T47D (cell line): ENCODE results near the gene TRIM8.

Experiments
- DNase-seq, 2 experiments: peaks; one replicate each; pipeline versions ENCODE4 v3.0.0 to v3.0.0-alpha.2; 2011 to 2012; ENCODE audit warnings: low read depth in 1 of 2, low spot score in 1 of 2
- JUND ChIP-seq: IDR thresholded peaks from 2 replicates; pipeline ENCODE4 v1.6.1; 2012; ENCODE audit warnings: low read depth
- in situ Hi-C: cut with HindIII; loops from 2 replicates; pipeline ENCODE4 v1.10.0; 2016; ENCODE audit warnings: low sequenced_read_pairs, low pct_unique_long_range_greater_than_20kb

Gene TRIM8

GRCh38 chr10:102644066-102644645, at the start of gene TRIM8:
TSS of gene TRIM8 (plus strand) at chr10:102644479. CDS start at chr10:102644618, 139 bp downstream.
- no peak for TF ChIP-seq JUND
- DNase-seq, result peak; percentile 62 to 74
- in situ Hi-C loops, result no loop called here

DNA sequence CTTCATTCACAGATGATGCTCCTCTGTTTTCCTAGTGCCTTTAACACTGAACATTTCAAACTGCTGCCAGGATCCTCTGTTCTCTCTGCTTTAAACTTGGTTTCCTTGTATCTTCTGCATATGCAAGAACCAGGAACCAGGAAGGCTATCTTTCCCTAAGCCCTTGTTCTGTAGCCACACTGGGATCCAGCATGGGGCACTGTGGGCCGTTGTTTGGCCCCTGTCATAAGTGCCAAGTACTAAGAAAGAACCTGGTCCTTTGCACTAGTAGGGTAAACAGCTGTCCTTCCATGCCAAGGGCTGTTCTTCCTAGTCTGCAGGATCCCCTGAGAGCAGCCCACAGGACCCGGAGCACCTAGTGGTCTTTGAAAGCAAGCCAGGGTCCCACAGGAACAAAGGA, 49.0 kb upstream of the TRIM8 start:
- peak in 1 of 2 experiments; percentile 22 for DNase-seq
- TF ChIP-seq JUND, result no peak
- in situ Hi-C loops, result no loop called here

- in situ Hi-C loops, result no loop called here
- TF ChIP-seq JUND, result no peak
- DNase-seq, result no peak
Measured at GRCh38 chr10:102595897-102596296, 48.4 kb upstream of the TRIM8 start.

DNA sequence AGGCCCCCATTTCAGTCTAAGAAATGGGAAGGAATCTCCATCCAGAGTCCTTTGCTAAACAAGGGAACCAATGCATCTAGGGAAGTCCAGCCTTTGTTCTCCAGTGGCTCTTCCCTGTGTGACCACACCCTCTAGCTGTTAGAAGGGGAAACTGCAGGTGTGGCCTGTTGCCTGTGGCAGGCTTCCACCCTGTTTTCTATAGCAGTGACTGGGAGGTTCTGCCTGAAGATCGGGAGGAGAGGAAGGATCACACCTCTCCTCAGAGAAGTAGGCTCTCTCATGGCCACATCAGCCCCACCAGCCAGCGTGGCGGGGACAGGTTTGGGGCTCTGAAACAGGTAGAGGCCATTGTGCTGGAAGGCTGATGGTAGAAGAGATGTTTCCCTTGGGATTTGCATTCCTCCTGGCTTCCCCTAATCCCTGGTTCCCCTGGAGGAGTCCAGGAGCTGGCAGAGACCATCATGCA, 47.7 kb upstream of the TRIM8 start:
- in situ Hi-C loops, result no loop called here
- TF ChIP-seq JUND, result no peak
- DNase-seq, result peak; percentile 80 to 84

GRCh38 chr10:102597131-102597991, 46.9 kb upstream of the TRIM8 start:
- DNase-seq, result no peak
- in situ Hi-C loops, result no loop called here
- no peak for TF ChIP-seq JUND

DNA sequence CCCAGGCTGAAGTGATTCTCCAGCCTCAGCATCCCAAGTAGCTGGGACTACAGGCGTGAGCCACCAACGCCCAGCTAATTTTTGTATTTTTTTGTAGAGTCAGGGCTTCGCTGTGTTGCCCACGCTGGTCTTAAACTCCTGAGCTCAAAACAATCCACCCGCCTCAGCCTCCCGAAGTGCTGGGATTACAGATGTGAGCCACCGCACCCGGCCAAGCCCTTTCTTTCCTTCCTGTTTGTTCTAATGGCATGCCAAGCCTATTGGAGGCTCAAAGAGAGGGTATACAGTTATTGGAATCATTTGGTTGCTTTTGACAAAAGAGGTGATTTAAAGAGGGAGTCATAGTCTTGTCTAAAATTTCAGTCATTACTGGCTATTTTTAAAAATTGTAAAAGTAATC, 46.0 kb upstream of the TRIM8 start:
- in situ Hi-C loops, result no loop called here
- no peak for DNase-seq

DNA sequence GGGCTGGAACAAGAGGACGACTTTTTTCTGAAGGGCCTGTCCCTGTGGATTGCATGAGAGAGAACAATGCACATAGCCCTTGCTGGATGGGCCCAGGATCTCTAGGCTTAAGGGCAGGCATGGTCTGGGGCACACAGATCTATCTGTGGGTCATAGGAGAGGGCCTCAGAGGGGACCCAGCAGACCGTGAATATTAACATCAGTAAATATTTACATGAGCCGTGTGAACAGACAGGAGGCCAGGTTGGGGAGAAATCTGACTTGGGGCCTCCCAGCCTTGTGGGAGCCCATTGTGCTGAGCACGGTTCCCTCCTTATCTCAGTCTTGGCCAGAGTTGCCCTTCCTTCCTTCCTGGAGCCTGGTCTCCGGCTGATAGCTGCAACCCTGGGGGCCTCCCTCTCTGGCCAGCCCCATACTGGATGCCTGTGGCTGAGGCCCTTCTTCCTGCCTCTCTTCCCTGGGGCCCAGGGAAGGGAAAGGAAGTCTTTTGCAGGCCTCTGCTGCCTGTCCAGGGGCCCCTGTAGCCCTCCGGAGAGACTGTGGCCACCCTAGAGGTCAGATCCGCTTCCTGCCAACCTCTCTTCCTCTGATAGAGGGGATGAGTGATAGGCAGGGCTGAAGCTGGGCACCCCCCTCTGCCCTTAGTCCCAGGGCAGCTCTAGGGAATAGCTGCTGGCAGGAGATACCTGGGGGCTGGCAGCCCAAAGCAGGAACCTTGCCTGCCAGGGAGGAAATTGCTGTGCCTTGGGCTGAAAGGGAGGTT, 44.5 kb upstream of the TRIM8 start:
- no peak for DNase-seq
- in situ Hi-C loops, result no loop called here
- no peak for TF ChIP-seq JUND

More for the DNA sequence above, 46.0 kb upstream of the TRIM8 start:
- TF ChIP-seq JUND, result no peak

- TF ChIP-seq JUND, result no peak
- in situ Hi-C loops, result no loop called here
Measured at GRCh38 chr10:102600816-102601215, 43.5 kb upstream of the TRIM8 start.

GRCh38 chr10:102601639-102602038, 42.6 kb upstream of the TRIM8 start:
- in situ Hi-C loops, result no loop called here
- no peak for TF ChIP-seq JUND
- DNase-seq, result no peak

More at GRCh38 chr10:102600816-102601215, 43.5 kb upstream of the TRIM8 start:
- DNase-seq, result no peak

DNA sequence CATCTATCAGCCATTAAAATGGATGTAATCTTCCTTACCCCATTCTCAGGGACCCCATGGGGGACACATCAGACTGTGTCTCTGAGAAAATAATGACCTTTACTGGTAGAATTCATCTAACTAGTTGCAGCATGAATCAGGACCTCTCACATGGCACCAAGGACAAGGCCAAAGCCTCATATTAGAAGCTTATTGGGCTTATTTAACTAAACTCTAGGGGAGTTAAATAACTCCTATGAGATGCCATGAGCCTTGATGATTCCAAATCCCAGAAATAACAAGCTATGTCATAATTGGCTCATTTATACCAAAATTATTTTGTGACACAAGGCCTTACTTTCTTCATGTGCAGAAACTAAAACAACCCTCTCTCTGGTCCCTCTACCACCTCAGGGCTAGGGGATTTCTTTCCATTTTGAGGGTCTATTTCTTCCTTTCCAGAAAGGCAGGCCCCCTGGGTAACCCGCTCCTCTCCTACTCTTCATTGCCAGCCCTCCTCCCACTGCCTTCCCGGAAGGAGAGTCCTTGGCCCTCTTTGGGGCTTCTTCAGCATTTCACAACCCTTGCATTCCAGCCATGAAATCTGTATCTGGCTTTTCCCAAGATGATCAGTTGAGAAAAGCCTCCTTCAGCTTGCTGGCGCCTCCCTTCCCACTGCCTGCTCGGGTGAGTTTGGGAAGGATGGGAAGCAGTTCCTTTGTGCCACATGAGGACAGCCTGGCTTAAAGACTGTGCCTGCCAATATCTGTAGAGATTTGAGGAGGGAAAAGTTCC, 41.8 kb upstream of the TRIM8 start:
- TF ChIP-seq JUND, result no peak
- DNase-seq, result no peak
- in situ Hi-C loops, result no loop called here

- DNase-seq, result no peak
- no peak for TF ChIP-seq JUND
- in situ Hi-C loops, result no loop called here
Measured at GRCh38 chr10:102603946-102604345, 40.3 kb upstream of the TRIM8 start.

- DNase-seq, result no peak
- in situ Hi-C loops, result no loop called here
- TF ChIP-seq JUND, result no peak
Measured at GRCh38 chr10:102604439-102604841, 39.8 kb upstream of the TRIM8 start.

DNA sequence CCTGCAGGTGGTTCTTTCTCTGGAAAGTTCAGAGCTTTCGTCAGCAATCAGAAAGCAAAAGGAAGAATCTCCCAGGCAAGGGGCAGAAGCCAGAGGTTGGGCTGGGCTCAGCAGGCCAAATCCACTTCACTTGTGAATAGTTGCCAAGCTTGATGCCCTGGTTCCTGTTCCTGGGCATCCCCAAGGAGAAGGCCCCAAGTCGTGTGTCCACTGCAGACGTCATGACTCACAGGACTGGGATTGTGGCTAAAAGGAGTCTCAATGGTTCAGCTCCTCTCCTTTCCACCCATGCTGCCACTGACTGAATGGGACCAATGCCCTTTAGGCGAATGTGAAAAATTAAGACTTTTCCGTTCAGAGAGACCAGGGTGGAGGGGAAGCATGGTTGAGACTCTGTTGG, 38.6 kb upstream of the TRIM8 start:
- no peak for TF ChIP-seq JUND
- in situ Hi-C loops, result no loop called here
- DNase-seq, result no peak
